NCI-H2171 (cell line): ENCODE measurements around the gene ERC2.
"Not testable (repeated sequence)": the region's sequence is repeated elsewhere in the genome, so short reads cannot be mapped to it uniquely, and the experiment has no call there.

Source experiments
- DNase-seq: peaks from one replicate; lab custom pipeline; 2025; lab: John Stamatoyannopoulos, UW

Gene ERC2

GRCh38 chr3:56060521-56061278, 407.6 kb downstream of the ERC2 start:
- DNase-seq = no peak

- no peak for DNase-seq
Measured at GRCh38 chr3:56059731-56060130, 408.5 kb downstream of the ERC2 start.

- no peak for DNase-seq
Measured at GRCh38 chr3:56055951-56056350, 412.3 kb downstream of the ERC2 start.

GRCh38 chr3:56055546-56055945, 412.7 kb downstream of the ERC2 start:
- no peak for DNase-seq

GRCh38 chr3:56054844-56055243, 413.4 kb downstream of the ERC2 start:
- DNase-seq = peak; percentile 58

GRCh38 chr3:56053727-56054126, 414.5 kb downstream of the ERC2 start:
- DNase-seq = no peak

GRCh38 chr3:56052188-56052587, 416.1 kb downstream of the ERC2 start:
- no peak for DNase-seq

GRCh38 chr3:56051052-56051451, 417.2 kb downstream of the ERC2 start:
- DNase-seq = no peak

GRCh38 chr3:56048946-56049345, 419.3 kb downstream of the ERC2 start:
- no peak for DNase-seq

- DNase-seq = no peak
Measured at GRCh38 chr3:56048331-56048730, 419.9 kb downstream of the ERC2 start.

GRCh38 chr3:56042326-56042951, 425.8 kb downstream of the ERC2 start:
- peak; percentile 14 for DNase-seq

- peak; percentile 5 for DNase-seq
Measured at GRCh38 chr3:56025326-56025725, 442.9 kb downstream of the ERC2 start.

- no peak for DNase-seq
Measured at GRCh38 chr3:56023546-56023945, 444.7 kb downstream of the ERC2 start.

GRCh38 chr3:56022619-56023018, 445.6 kb downstream of the ERC2 start:
- no peak for DNase-seq

GRCh38 chr3:56019490-56020146, 448.6 kb downstream of the ERC2 start:
- DNase-seq = no peak

- not testable (repeated sequence) for DNase-seq
Measured at GRCh38 chr3:56015374-56015773, 452.9 kb downstream of the ERC2 start.

- DNase-seq = no peak
Measured at GRCh38 chr3:56012721-56013120, 455.5 kb downstream of the ERC2 start.

- no peak for DNase-seq
Measured at GRCh38 chr3:56005196-56005805, 463.0 kb downstream of the ERC2 start.

GRCh38 chr3:56003129-56003528, 465.1 kb downstream of the ERC2 start:
- DNase-seq = no peak

- DNase-seq = no peak
Measured at GRCh38 chr3:56001991-56002390, 466.3 kb downstream of the ERC2 start.

- no peak for DNase-seq
Measured at GRCh38 chr3:56001537-56001936, 466.7 kb downstream of the ERC2 start.

GRCh38 chr3:55989366-55989765, 478.9 kb downstream of the ERC2 start:
- no peak for DNase-seq

GRCh38 chr3:55988905-55989304, 479.4 kb downstream of the ERC2 start:
- no peak for DNase-seq
